PC-9 (cell line): ENCODE results near the gene EXOC3L2.

Source experiments
- EZH2 ChIP-seq: fragments of 200-600 bp; sonication (generic); IDR thresholded peaks from 2 replicates; pipeline ENCODE4 v1.8.0; 2017; ENCODE audit warnings: antibody characterized with exemption, low read depth
- TF ChIP-seq, protein P1 (sequence below): fragments of 200-600 bp; sonication (generic); conservative IDR thresholded peaks from 2 replicates; pipeline ENCODE4 v1.6.1; 2017; ENCODE audit warnings: mixed run types, antibody characterized with exemption, mild to moderate bottlenecking, moderate library complexity

DNA sequence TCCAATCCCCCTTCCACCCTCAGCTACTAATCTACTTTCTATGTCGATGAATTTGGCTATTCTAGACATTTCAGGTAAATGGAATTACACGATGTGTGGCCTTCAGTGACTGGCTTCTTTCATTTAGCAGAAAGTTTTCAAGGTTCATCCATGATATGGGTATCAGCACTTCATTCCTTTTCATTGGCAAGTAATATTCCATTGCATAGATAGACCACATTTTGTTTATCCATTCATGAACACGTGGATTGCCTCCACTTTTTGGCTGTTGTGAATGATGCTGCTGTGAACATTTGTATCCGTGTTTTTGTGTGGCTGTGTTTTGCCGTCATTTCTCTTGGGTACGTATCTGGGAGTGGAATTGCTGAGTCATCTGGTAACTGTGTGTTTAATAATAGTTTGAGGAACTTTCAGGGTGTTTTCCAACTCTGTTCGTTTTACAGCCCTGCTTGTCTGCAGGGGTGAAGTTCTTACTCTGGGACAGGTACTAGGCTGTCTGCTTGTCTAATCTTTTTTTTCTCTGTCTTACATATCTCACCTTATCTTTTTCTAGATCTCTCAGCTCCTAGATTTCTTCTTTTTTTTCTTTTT, 38.3 kb upstream of the EXOC3L2 start:
- TF ChIP-seq, protein P1, sequence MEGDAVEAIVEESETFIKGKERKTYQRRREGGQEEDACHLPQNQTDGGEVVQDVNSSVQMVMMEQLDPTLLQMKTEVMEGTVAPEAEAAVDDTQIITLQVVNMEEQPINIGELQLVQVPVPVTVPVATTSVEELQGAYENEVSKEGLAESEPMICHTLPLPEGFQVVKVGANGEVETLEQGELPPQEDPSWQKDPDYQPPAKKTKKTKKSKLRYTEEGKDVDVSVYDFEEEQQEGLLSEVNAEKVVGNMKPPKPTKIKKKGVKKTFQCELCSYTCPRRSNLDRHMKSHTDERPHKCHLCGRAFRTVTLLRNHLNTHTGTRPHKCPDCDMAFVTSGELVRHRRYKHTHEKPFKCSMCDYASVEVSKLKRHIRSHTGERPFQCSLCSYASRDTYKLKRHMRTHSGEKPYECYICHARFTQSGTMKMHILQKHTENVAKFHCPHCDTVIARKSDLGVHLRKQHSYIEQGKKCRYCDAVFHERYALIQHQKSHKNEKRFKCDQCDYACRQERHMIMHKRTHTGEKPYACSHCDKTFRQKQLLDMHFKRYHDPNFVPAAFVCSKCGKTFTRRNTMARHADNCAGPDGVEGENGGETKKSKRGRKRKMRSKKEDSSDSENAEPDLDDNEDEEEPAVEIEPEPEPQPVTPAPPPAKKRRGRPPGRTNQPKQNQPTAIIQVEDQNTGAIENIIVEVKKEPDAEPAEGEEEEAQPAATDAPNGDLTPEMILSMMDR = no peak
- TF ChIP-seq EZH2 = no peak
